HG03439 (cell line): ENCODE data around the gene TEPSIN.

Experiments used
- ATAC-seq: cut with Tn5 transposase; IDR thresholded peaks from one replicate; pipeline ENCODE4 v1.9.1; 2021; ENCODE audit warnings: mild to moderate bottlenecking, moderate library complexity; ENCODE audit not compliant: unreplicated experiment

The TEPSIN gene

DNA sequence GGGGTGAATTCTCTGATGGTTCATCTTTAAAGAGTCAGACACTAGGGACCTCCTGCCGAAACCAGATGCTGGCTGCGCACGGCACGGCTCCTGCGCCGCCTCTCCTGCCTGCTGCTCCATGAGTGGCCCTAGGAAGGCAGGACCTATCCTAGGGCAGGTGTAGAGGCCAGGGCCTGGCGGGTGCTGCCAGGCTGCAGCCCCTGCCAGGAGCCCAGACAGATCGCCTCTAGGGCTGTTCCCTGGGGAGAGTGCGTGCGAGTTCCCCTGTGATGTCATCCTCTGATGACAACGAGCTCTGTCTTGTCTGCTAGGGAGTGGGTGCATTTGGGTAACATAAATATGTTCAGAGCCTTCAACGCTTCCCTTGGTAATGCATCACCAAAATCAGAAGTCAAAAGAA, 32.4 kb upstream of the TEPSIN start:
- ATAC-seq: no peak

- ATAC-seq: no peak
These were observed 31.4 kb upstream of the TEPSIN start for GRCh38 chr17:81270279-81270678.

DNA sequence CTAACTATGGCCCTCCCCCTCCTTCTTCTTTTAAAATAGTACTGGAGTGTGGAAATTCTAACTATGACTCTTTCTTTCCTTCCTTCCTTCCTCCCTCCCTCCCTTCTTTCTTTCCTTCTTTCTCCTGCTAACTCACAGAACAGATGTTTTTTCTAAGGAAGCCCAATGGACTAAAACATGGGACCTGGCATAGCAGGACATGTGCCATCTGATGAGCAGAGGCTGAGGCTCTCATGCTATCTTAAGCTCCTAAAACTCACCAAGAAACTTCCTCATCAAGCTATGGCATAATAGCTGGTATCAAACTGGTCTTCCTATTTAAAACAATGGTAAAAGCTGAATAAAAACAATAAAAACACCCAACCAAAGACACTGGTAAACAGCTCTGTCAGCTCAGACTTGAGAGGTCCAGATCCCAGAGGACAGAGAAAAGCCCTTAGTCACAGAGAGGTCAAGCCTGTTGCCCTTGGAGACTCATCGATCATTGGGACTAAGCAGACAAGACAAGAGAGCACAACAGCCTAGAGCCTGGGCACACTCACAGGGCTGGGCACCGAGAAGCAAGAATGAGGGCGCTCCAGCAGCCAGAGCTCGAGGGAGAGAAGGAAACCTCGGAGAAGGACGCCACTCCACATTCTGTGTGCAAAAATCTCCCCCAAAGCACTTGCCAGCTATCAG, 28.7 kb upstream of the TEPSIN start:
- ATAC-seq: no peak

GRCh38 chr17:81265576-81265975, 26.7 kb upstream of the TEPSIN start:
- ATAC-seq: no peak

GRCh38 chr17:81264640-81265039, 25.8 kb upstream of the TEPSIN start:
- ATAC-seq: no peak

GRCh38 chr17:81263371-81264181, 24.7 kb upstream of the TEPSIN start:
- ATAC-seq: no peak

DNA sequence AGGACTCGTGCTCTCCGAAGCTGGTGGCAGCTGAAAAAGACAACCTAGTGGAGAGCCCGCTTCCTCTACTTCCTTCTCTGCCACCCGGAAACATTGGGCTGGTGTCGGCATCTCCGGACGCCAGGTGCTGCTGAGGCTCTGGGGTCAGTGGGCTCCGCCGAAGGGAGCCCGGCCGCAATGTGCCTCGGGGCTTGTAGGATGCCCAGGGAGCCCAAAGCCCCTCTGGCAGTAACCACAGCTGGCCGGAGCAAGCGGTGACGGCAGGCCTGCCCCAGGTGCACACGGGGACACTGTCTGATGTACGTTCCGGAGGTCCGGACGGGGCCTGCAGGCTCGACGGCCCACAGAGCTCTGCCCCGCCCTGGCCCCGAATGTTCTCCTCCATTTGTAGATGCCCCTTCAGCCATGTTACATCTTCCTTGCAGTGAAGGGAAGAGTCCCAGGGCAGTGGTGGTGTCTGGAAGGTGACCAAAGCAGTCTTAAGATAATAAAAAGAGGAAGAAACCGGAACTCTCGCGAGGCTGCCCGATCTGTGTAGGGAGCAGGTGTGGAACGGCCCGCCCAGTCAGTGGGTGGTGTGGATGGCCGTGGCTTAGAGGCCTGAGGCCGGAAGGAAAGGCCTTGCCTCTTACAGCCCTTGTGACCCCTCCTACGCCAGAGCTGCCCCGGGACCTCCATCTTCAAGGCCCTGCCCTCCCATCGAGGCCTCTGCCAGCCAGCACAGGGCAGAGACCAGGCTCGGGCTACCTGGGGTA, 22.9 kb upstream of the TEPSIN start:
- no peak for ATAC-seq

GRCh38 chr17:81261096-81261495, 22.2 kb upstream of the TEPSIN start:
- no peak for ATAC-seq

DNA sequence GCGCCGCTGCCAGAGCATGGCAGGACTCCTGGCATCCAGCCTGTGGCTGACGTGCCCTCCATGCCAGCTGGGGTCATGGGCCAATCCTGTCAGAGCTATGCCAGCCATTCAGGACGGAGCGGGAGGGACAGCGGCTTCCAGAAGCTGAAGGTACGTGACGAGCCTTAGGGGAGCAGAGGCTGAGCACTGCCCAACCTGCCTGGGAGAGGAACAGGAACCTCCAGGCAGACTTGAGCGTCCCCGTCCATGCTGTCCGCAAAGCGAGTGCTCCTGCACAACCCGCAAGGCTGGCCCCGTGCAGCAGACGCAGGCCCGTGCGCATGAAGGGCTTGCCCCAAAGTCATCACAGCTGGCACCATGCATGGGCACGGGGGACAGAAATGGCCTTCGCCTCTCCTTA, 21.8 kb upstream of the TEPSIN start:
- ATAC-seq: no peak

DNA sequence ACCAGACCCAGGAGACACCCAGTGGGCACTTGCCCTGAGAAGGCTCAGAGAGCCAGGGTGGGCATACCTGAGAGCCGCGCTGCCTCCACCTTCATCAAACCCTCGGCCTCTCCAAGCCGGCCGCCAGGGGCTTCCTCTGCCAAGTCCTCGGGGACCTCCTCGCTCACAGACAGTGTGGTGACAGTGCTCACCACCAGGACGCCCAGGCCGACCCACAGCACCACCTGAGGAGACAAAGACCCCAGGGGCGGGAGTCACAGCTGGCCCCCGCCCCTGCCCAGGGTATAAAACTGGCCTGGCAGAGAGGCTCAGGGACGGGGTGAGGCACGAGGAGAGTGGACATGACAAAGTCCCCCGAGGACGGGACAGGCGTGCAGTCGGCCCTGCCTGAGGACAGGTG, 21.3 kb upstream of the TEPSIN start:
- ATAC-seq: no peak

DNA sequence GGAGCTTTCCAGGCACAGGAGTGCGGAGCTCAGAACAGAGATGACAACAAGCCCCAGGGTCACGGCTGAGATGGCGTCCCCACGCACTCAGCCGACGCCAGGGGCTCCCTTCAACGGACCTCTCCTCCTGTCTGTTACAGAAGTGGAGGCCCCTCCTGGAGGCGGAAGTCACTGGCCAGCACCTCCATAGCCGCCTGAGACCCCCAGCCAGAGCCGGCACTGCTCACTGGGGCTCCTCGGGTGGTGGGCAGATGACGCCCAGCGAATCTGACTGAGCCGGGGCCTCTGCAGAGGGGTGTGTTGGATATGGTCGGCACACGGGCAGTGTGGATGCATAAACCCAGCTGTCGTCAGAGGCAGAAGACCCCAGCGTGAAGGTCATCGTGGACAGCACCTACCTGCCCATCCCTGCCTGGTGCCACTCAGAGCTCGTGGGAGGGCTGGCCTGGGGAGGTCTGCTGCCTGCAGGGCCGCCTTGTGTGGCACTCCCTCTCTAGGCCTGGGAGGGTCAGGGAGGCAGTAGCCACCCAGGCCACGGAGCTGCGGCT, 20.3 kb upstream of the TEPSIN start:
- no peak for ATAC-seq

- ATAC-seq: no peak
These were observed 19.4 kb upstream of the TEPSIN start for GRCh38 chr17:81258292-81258691.

DNA sequence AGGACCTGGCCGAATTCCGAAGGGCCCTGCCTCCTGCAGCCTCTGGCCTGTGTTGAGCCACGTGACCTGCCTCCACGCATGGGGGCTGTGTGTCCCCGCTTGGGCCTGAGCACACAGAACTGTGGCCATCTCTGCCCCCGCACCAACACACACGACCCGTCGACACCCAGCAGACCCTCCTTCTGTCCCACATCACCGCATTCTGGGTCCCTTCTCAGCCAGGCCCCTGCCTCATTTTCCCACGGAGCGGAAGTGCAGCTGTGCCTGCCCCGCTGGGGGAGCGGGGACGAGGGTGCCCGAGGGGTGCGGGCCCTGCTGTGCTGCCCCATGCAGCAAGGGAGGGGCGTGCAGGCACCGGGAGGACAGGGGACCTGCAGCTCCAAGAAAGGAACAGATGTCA, 18.7 kb upstream of the TEPSIN start:
- no peak for ATAC-seq

DNA sequence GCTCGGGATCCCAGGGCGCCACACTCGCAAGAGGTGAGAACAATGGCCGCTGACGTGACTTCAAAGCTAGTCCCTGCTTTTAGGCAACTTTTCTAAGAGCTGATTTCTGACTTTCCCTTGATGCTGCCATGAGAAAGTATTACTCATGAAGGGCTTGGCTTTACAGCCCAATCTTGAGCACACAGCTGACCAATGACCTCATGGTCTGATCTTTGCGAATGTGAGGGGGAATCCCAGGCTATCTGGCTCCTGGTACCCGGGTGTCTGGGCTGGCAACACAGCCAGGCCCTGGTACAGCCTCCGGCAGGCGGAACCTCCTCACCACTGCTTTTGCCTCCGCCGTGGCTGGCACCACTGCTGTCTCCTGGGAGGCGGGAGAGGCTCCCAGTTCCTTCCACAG, 17.8 kb upstream of the TEPSIN start:
- ATAC-seq: no peak

- no peak for ATAC-seq
These were observed 16.3 kb upstream of the TEPSIN start for GRCh38 chr17:81254955-81255717.

GRCh38 chr17:81253358-81254131, 14.7 kb upstream of the TEPSIN start:
- ATAC-seq: no peak

GRCh38 chr17:81252987-81253329, 14.1 kb upstream of the TEPSIN start:
- no peak for ATAC-seq

DNA sequence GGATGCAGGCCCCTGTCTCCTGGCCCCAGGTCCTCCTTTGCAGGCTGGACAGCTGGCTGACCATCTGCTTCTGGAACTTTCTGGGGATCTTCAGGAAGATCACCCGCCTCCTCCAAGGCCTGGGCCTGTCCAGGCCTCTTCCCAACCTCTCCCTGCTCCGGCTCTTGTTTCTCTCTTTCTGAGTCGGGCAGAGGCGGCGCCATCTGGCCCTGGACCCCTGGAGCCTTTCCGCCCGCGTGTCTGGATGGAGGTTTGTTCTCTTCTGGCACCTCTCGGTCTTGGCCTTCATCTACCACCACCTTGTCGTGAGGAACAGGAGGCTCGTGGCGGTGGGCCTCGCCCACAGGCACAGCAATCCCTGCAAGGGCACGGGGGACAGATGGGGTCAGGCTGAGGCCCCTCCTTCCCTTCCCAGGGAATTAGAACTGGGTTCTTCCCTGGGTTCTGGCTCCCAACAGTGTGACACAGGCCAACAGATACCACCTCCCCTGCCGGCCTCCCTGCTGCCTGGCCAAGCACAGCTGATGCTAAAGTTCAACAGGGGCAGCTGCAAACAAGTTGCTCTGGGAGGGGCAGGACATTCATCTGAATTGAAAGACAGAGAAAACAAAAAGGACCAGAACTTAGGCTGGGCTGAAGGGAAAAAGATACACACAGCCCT, 13.6 kb upstream of the TEPSIN start:
- no peak for ATAC-seq

- no peak for ATAC-seq
These were observed 12.9 kb upstream of the TEPSIN start for GRCh38 chr17:81251709-81252301.
